Epidermal melanocyte (primary cell): ENCODE measurements around the gene PCBP1.
"Not testable (repeated sequence)": the region's sequence is repeated elsewhere in the genome, so short reads cannot be mapped to it uniquely, and the experiment has no call there.

Source experiments
- DNase-seq: peaks from one replicate; pipeline ENCODE4 v3.0.0; 2011; ENCODE audit warnings: low spot score; ENCODE audit not compliant: insufficient read length

The PCBP1 gene

DNA sequence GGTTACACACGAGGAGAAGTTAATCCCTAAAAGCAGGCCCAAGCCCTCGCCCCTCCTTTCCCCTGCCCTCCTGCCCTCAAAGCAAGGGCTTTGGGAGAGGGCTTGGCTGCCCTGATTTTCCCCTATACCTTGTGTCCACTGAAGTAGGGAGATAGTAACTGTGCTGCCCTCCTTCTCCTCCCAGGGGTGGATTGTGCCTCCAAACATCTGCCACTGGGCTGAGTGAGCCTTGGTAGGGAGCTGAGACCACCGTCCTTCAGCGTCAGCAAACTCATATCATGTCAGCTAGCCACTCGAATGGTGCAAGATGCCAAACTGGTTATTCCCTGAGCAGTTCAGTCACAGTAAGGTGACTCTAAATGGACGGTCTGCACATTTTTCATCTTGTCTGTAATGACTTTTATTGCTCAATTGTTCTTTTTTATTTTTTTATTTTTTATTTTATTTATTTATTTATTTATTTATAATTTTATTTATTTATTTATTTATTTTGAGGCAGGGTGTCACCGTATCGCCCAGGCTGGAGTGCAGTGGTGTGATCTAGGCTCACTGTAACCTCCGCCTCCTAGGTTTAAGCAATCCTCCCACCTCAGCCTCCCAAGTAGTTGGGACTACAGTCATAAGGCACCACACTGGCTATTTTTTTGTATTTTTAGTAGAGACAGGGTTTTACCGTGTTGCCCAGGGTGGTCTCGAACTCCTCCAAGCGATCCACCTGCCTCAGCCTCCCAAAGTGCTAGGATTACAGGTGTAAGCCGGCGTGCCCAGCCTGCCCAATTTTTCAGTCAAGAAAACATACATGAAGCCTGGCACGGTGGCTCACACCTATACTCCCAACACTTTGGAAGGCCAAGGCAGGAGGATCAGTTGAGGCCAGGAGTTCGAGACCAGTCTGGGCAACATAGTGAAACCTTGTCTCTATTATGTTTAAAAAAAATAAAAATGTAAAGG, 8.7 kb downstream of the PCBP1 start:
- no peak for DNase-seq

DNA sequence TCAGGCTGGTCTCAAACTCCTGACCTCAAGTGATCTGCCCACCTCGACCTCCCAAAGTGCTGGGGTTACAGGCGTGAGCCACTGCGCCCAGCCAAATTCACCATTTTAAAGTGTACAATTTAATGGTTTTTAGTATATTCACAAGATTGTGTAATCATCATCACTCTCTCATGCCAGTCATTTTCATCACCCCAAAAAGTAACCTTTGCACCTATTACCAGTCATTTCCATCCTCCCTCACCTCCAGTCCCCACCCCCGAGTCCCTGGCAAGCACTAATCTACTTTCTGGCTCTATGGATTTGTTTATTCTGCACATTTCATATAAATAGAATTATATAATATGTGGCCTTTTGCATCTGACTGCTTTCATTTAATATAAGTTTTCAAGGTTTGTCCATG, 10.8 kb downstream of the PCBP1 start:
- DNase-seq = no peak

DNA sequence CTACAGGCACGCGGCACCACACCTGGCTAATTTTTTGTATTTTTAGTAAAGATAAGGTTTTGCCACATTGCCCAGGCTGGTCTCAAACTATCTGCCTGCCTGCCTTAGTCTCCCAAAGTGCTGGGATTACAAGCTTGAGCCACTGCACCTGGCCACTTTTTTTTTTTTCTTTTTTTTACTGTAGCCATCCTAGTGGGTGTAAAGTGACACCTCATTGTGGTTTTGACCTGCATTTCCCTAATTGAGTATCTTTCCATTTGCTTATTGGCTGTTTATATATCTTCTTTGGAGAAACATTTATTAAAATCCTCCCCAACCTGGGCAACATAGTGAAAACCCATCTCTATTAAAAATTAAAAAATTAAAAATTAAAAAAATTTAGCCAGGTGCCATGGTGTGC, 12.0 kb downstream of the PCBP1 start:
- no peak for DNase-seq

DNA sequence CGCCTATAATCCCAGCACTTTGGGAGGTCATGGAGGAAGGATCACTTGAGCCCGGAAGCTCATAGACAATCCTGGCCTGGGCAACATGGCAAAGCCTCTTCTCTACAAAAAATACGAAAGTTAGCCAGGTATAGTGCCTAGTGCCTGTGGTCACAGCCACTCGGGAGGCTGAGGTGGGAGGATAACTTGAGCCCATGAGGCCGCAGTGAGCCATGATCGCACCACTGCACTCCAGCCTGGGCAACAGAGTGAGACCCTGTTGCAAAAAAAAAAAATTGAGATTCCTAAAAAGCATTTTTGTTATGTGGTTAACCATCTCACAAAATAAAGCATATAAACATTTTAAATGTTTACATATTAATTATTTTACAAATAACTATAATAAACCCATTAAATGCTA, 13.9 kb downstream of the PCBP1 start:
- DNase-seq = no peak

DNA sequence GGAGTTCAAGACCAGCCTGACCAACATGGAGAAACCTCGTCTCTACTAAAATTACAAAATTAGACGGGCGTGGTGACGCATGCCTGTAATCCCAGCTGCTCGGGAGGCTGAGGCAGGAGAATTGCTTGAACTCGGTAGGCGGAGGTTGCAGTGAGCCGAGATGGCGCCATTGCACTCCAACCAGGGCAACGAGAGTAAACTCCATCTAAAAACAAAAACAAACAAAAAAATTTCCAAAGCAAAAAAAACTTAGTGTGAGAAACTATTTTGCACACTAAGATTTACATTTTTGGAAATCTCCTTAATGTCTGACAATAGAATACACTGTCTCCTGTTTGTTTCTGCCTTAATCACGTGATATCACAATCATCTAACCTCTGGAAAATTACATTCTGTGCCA, 14.4 kb downstream of the PCBP1 start:
- not testable (repeated sequence) for DNase-seq

DNA sequence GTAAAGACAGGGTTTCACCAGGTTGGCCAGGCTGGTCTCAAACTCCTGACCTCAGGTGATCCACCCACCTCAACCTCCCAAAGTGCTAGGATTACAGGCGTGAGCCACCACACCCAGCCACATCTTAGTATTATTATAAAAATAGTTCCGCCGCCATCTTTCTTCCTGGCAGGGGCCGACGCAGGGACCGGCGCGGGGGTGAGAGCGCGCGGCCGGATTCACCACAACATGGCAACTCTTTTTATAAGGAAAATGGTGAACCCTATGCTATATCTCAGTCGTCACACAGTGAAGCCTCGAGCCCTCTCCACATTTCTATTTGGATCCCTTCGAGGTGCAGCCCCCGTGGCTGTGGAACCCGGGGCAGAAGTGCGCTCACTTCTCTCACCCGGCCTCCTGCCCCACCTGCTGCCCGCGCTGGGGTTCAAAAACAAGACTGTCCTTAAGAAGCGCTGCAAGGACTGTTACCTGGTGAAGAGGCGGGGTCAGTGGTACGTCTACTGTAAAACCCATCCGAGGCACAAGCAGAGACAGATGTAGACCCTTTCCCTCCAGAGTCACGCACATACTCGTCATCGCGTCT, 15.1 kb downstream of the PCBP1 start:
- DNase-seq = not testable (repeated sequence)

DNA sequence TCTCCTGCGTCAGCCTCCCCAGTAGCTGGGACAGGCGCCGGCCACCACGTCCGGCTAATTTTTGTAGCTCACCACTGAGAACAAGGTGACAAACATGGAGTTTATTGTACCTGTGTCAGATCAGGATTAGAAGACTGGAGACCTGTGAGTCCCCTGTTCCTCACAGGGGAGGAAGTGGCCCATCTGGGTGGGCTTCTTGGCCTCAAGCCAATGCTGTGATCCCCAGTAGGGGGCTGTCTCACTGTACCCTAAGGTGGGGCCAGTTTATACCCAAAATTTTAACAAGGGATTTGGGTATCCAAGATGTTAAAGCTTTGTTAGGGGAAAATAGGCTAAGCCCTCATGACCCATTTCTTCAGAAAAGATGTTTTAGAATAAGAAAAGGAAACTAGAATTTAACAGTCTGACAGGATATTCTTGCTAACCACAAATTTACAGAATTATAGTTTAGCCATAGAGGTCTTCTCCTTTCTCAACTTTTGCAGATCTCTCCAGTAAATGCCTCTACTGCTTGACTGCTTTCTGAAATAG, 16.3 kb downstream of the PCBP1 start:
- no peak for DNase-seq

DNA sequence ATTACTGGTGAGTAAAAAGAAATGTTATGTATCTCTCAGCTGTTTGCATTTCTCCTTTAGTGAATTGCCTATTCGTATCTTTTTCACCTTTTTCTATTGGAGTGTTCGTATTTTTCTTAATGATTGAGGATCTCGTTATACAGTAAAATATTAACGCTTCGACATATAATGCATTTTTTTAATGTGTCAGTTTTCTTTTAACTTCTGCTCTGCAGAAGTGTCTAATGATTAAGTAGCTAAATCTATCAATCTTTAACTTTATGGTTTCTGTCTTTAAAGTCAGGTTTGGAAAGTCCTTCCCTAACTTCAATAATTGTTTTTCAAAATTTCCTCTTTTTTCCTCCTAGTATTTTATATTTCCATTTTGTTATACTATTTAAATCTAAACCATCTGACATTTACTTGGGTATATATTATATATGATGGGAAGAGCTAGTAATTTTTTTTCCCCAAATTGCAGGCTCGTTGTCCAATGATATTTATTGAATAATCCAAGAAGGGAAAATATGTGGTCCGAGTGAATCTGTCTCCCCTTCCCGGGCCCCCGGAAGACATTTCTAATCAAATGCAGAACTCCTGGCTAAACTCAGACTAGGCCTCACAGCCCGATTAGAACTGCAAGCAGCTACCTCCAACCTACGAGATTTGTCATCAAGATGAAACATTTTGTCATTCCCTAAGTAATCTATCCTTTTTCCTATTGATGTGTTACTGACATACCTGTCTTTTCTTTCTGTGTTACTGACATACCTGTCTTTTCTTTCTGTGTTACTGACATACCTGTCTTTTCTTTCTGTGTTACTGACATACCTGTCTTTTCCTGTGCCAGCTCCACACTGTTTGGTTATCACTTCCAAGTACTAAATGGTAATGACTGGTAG, 17.2 kb downstream of the PCBP1 start:
- DNase-seq = peak; percentile 37

DNA sequence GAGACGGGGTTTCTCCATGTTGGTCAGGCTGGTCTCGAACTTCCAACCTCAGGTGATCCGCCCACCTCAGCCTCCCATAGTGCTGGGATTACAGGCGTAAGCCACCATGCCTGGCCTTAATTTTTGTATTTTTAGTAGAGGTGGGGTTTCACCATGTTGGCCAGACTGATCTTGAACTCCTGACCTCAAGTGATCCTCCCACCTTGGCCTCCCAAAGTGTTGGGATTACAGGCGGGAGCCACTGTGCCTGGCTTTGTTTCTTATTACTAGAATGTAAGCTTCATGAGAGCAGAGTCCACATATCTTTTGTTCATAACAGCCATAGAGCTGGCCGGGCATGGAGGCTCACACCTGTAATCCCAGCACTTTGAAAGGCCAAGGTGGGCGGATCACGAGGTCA, 18.9 kb downstream of the PCBP1 start:
- DNase-seq = not testable (repeated sequence)

DNA sequence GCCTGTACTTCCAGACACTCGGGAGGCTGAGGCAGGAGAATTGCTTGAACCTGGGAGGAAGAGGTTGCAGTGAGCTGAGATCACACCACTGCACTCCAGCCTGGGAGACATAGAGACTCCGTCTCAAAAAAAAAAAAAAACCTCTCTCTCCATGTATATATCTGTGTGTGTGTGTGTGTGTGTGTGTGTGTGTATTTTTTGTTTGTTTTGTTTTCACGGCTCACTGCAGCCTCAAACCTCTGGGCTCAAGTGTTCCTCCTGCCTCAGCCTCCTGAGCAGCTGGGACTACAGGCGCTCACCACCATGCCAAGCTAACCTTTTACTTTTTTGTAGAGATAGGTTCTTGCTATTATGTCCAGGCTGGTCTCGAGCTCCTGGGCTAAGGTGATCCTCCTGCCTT, 23.1 kb downstream of the PCBP1 start:
- not testable (repeated sequence) for DNase-seq

DNA sequence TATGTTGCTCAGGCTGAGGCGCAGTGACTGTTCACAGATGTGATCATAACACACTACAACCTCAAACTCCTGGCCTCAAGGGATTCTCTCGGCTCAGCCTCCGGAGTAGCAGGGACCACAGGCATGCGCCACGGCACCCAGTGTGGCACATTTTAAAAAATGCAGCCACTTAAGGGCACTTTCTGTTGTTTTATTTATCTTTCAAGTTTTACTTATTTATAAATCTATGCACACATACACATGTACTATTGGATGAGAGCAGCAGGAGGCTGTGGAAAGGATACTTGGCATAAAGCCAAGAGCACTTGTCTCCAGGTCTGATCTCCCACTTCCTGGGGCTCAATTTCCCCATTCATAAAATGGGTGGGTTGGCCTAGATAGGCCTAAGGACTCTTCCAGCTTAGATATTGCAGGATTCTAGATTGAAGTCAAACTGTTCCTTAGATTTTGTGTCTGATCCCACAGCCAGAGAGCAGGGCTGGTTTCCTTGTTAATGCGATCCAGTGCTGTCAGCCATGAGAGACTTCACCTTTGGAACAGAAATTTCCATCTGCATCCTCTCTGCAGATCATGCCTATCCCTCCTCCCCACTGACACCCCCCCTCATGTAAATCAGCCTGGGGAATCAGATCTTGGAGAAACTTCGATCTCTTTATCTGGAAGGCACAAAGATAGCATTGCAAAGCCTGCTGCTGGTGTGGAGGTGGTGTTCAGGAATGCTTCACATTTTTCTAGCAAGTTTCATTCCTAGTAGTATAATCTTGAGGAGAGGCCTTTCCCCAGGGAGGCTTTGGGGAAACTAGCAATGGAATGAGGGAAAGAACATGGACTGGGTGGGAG, 24.7 kb downstream of the PCBP1 start:
- no peak for DNase-seq

DNA sequence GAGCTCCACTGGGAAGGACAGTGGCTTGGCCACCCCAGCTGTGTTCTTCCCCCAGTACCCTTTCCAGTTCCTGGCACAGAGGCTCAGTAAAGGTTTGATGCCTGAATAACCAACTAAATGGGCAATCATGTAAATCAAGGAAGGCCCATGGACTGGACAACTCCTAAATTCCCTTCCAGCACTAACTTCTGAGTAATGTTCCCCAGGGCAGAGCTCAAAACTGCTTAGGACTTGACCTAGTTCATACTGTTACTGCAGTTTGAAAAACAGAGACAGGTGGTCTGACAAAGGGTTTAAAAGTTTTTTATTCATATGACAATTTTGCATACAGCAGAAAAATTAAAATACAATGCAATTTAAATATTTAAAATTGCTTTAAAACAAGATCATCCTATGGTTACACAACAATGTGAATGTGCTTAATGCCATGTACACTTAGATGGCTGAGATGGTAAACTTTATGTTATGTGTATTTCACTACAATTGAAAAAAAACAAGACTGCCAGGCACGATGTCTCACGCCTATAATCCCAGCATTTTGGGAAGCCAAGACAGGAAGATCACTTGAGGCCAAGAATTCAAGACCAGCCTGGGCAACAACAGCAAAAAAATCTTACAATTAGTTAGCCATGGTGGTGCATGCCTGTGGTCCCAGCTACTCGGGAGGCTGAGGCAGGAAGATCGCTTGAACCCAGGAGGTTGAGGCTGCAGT, 26.2 kb downstream of the PCBP1 start:
- DNase-seq = no peak

DNA sequence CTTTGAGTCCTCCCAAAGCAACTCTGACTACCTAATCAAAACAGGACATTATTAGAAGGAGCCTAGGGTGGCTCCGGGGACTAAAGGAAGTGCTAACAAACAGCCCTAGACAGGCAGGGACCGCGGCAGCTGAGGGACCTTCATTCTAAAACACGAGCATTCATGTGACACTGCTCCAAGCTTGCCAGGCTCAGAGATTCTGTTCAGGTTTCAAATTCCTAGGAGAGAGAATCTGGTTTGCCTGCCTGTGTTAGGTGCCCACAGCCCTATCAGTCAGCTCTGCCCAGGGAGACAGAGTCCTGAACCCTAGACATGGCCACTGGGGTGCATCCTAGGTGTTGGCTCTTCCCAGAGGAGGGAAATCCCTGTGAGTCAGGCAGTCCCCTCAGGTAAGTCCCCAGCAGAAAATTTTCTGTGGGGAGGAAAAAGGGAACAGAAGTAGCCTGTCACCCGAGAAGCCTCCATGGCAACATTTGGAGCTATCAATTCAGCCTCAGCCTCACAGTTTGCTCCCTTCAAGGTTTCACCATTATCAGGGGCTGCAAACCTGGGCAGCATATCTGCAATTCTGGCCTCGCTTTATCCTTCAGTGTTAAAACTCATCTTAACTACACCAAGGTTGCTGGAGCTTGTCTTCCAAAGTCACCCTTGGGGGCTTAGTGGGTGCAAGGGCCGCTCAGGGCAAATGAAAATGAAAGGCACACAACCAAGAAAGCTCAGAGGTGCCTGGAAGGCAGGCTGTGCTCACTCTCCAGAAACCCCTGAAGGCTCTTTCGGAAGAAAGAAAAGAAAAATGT, 28.6 kb downstream of the PCBP1 start:
- no peak for DNase-seq

DNA sequence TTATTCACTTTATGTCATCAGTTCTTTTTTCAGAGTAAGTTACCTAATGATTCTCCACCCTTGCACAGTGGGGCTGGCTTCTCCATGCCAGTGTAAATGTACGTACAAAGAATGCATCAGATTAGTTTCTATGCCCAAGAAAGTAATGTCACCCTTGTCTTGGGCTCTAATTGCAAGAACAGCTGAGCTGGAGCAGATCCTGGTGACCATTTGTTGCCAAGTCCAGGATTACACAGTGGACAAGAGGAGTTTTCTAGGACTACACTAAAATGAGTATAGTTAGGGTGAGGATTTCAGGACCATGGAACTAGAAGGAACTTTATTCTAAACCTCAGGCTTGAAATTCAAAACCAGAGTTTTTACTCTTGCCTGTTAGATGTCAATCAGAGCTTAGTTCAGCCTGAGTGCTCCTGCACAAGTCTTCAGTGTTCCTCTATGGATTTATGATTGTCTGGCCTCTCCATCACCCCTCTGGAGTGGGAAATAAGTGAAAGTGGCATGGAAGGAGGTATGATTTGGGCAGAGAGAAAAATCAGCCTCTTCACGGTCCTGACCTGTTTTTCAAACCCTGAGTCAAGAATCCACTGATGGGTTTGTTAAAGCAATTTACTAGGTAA, 29.8 kb downstream of the PCBP1 start:
- DNase-seq = no peak

DNA sequence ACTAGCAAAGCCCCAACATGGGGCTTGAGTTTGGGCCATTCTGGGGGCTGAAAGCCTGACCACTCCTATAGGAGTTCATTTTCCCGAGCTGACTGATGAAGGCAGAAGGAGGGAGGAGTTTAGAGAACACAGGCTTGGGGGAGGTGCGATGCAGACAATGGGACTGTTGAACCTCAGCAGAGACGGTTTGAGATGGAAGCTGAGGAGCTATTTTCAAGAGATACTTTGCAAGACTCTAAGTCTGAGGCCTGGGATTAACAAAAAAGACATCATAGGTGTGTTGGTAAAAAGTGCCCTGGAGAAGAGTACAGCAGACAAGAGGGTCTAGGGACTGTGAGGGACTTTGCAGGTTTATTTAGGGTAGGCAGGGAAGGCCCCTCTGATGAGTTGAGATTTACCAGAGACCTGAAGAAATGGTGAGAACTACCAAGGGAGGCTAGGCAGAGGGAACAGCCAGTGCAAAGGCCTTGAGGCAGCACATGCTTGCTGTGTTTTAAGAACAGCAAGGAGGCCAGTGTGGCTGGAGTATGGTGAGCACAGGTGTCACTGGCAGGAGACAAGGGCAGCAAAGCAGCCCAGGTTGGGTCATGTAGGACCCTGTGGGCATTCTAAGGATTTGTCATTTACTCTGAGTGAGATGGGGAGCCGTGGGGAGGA, 31.6 kb downstream of the PCBP1 start:
- no peak for DNase-seq

DNA sequence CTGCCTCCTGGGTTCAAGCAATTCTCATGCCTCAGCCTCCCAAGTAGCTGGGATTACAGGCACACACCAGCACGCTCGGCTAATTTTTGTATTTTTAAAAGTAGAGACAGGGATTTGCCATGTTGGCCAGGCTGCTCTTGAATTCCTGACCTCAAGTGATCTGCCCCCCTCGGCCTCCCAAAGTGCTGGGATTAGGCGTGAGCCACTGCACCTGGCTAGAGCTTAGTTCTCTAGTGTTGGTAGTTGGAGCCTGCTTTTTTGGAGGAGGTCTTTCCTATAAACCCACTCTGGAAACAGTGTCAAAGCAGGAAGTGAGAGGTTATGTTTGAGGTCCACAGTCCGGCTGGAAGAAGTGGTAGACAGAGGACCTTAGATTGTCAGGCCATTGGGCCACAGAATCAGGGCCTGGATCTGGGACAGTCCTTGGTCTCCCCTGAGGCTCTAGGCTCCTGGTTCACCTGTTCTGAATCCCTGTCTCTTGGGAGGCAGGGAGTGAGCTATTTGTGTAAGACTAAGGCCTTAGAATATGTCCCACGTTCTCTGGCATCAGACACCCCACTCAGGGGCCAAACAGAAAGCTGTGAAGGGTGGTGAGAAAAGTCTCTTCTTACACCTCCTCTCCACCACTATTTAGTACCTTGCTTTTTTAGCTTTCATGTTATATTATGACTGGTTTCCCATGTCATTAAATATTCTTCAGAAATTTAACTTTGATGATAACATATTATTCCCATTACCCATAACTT, 34.5 kb downstream of the PCBP1 start:
- DNase-seq = no peak

DNA sequence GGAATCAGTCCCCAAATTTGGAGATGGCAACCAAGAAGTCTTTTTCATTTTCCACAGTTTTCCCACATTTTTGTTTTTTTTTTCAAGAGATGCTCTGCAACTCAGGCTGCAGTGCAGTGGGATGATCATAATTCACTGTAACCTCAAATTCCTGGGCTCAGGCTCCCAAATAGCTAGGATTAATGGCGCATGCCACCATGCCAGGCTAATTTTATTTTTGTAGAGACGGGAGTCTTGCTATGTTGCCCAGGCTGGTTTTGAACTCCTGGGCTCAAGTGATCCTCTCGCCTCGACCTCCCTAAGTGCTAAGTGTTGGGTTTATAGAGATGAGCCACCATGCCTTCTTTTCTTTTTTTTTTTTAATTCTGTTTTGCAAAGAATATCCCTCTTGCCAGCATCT, 35.2 kb downstream of the PCBP1 start:
- no peak for DNase-seq
